IPS-18c (cell line): ENCODE results near the gene SUCLG2.

Source experiments
- H3K4me3 ChIP-seq: 2 replicates; pipeline ENCODE4 v1.7.0; 2013; ENCODE audit warnings: low read depth, mild to moderate bottlenecking, low read length, moderate library complexity; ENCODE audit not compliant: insufficient read depth
- H3K9me3 ChIP-seq: one replicate; pipeline ENCODE4 v1.6.1; 2013; ENCODE audit warnings: mild to moderate bottlenecking, low read length, moderate library complexity; ENCODE audit not compliant: control insufficient read depth, insufficient read depth

The SUCLG2 gene

GRCh38 chr3:67416703-67417102, 237.7 kb downstream of the SUCLG2 start:
- H3K9me3 ChIP-seq, result no peaks in the 10 kb centered on the region
- no peak overlapping the region for H3K4me3 ChIP-seq

DNA sequence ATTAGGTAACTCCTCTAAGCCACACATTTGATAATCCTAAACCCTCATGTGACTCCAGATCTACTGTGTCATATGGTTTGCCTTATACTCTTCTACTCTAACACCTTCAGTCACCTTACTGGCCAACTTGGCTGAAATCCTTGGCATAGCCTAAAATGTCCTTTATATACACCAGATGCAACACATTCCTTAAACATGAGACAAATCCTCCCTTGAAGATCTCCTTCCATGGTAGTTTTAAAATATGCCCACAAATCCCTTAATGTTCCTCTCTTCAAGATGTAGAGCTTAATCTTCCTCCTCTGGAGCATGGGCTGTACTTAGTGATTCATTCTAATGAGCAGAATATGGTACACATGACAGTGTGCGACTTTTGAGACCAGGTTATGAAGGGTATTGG, 238.9 kb downstream of the SUCLG2 start:
- Histone ChIP-seq H3K9me3 (no peaks in the 10 kb centered on the region), H3K4me3 (no peak overlapping the region)

- Histone ChIP-seq H3K4me3 (no peak overlapping the region), H3K9me3 (no peaks in the 10 kb centered on the region)
These were observed 239.7 kb downstream of the SUCLG2 start for GRCh38 chr3:67414740-67415139.

- H3K4me3 ChIP-seq, result no peak overlapping the region
- H3K9me3 ChIP-seq, result no peaks in the 10 kb centered on the region
These were observed 249.2 kb downstream of the SUCLG2 start for GRCh38 chr3:67405193-67405592.

- H3K4me3 ChIP-seq, result no peak overlapping the region
- H3K9me3 ChIP-seq, result no peaks in the 10 kb centered on the region
These were observed 251.5 kb downstream of the SUCLG2 start for GRCh38 chr3:67402873-67403272.

DNA sequence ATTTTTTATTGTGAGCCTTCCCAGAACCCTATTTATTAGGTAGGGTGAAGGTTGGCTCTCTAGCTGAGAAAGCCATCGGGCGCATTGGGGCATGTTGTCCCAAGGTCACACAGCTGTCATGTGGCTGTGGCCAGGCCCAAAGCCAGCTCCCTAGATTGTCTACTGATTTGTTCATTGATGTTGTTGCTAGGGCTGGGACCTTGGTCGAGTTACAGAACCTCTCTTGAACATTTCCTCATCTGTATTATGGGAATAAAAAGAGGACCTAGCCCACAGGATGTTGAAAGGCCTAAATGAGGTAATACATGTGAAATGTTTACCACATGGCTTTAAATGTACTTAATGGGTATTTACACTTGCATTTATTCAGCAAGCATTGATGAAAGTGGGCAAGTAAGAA, 252.5 kb downstream of the SUCLG2 start:
- no peak overlapping the region for H3K4me3 ChIP-seq
- no peaks in the 10 kb centered on the region for H3K9me3 ChIP-seq

DNA sequence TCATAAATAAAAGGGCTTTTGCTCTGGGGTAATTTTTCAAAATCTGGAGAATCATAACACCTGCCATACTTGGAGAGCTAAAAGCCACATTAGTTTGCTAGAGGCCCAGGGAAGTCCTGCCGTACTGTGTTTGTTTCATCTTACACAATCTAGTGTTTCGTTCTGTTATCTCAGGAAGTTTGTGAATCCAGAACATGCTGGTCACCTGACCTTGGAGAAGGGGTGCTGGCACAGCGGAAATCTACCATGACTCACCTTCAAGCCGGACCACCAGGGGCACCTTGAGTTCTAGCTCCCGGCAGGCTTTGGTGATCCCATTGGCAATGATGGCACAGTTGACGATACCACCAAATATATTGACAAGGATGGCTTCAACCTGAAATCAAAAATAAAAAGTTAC, 253.9 kb downstream of the SUCLG2 start:
- Histone ChIP-seq H3K9me3 (no peaks in the 10 kb centered on the region), H3K4me3 (no peak overlapping the region)

- Histone ChIP-seq H3K9me3 (no peaks in the 10 kb centered on the region), H3K4me3 (no peak overlapping the region)
These were observed 265.2 kb downstream of the SUCLG2 start for GRCh38 chr3:67389176-67389575.

GRCh38 chr3:67388738-67389137, 265.7 kb downstream of the SUCLG2 start:
- Histone ChIP-seq H3K9me3 (no peaks in the 10 kb centered on the region), H3K4me3 (no peak overlapping the region)

DNA sequence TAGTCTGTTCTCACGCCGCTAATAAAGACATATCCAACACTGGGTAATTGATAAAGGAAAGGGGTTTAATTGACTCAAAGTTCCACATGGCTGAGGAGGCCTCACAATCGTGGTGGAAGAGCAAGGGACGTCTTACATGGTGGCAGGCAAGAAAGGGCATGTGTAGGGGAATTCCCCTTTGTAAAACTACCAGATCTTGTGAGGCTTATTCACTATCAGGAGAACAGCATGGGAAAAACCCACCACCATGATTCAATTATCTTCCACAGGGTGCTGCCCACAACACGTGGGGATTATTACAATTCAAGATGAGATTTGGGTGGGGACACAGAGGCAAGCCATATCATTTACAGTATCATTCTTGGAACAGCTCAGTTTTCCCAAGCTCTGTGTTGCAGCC, 268.0 kb downstream of the SUCLG2 start:
- H3K9me3 ChIP-seq, result no peaks in the 10 kb centered on the region
- no peak overlapping the region for H3K4me3 ChIP-seq

DNA sequence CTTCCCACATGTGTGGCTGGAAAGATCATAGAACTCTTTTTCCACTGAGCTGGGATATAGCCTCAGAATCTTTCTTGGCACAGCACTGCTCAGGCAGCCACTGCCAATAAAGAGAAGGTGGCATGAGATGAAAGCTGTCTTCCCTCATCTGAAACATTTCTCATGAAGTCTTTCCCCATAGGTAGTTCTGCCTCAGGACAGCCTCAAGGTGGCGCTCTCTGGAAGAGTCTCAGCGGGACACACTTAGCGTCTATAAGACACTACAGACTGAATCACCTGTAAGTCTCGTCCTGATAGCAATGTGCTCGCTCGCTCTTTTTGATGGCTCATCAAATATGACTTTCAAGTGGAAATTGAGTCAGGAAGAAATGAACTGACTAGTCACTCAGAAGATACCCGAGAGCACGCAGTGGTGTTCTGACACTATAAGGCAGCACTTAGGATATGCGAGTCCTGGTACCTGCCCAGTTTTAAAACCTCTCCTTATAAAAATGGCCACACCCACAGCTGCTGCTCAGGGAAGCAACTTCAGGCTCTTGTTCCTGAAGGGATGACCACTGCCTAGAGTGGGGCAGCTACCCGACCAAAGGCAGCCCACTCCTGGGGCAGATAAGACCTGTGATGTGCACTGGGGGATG, 269.5 kb downstream of the SUCLG2 start:
- Histone ChIP-seq H3K9me3 (no peaks in the 10 kb centered on the region), H3K4me3 (no peak overlapping the region)

GRCh38 chr3:67384016-67384415, 270.4 kb downstream of the SUCLG2 start:
- Histone ChIP-seq H3K4me3 (no peak overlapping the region), H3K9me3 (no peaks in the 10 kb centered on the region)

DNA sequence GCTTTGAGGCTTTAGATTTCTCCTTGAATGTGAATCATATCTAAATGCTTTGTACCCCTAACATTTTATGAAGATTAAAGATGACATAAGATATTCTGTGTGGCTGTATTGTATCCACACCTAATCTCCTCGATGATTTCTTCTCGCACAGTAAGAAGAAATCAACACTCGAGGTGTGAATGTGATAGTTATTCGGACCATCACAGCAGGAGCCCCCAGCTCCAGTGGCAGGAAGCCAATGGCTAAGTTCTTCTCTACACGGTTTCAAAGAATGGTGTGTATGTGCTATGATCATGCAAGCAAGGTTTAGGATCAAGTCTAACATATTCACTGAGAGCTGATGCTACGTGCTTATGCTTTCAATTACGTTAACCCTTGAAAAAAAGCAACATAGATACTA, 271.0 kb downstream of the SUCLG2 start:
- H3K4me3 ChIP-seq, result no peak overlapping the region
- no peaks in the 10 kb centered on the region for H3K9me3 ChIP-seq

- Histone ChIP-seq H3K4me3 (no peak overlapping the region), H3K9me3 (no peaks in the 10 kb centered on the region)
These were observed 271.9 kb downstream of the SUCLG2 start for GRCh38 chr3:67382536-67382935.

GRCh38 chr3:67381667-67382272, 272.6 kb downstream of the SUCLG2 start:
- H3K9me3 ChIP-seq, result no peaks in the 10 kb centered on the region
- H3K4me3 ChIP-seq, result no peak overlapping the region

GRCh38 chr3:67380118-67380517, 274.3 kb downstream of the SUCLG2 start:
- Histone ChIP-seq H3K9me3 (no peaks in the 10 kb centered on the region), H3K4me3 (no peak overlapping the region)

GRCh38 chr3:67377299-67377698, 277.1 kb downstream of the SUCLG2 start:
- H3K4me3 ChIP-seq, result no peak overlapping the region

GRCh38 chr3:67376416-67376815, 278.0 kb downstream of the SUCLG2 start:
- Histone ChIP-seq H3K4me3 (no peak overlapping the region), H3K9me3 (no peaks in the 10 kb centered on the region)

More at GRCh38 chr3:67377299-67377698, 277.1 kb downstream of the SUCLG2 start:
- no peaks in the 10 kb centered on the region for H3K9me3 ChIP-seq

GRCh38 chr3:67375976-67376375, 278.4 kb downstream of the SUCLG2 start:
- Histone ChIP-seq H3K4me3 (no peak overlapping the region), H3K9me3 (no peaks in the 10 kb centered on the region)
